K562 (cell line): ENCODE data around the gene SCN2B.

Experiments used
- FOSL1 ChIP-seq: fragments of 200-800 bp; sonication (Bioruptor generic); conservative IDR thresholded peaks from 2 replicates; pipeline ENCODE4 v1.6.1; 2016; ENCODE audit warnings: missing genetic modification characterization, missing compliant biosample characterization
- NFXL1 ChIP-seq: fragments of 450-650 bp; formaldehyde crosslinking; IDR thresholded peaks from 2 replicates; pipeline ENCODE4 v1.4.0; 2021; ENCODE audit warnings: mild to moderate bottlenecking
- ZBTB26 ChIP-seq: fragments of 450-650 bp; formaldehyde crosslinking; IDR thresholded peaks from 2 replicates; pipeline ENCODE4 v1.4.0; 2022; ENCODE audit warnings: missing genetic modification characterization

DNA sequence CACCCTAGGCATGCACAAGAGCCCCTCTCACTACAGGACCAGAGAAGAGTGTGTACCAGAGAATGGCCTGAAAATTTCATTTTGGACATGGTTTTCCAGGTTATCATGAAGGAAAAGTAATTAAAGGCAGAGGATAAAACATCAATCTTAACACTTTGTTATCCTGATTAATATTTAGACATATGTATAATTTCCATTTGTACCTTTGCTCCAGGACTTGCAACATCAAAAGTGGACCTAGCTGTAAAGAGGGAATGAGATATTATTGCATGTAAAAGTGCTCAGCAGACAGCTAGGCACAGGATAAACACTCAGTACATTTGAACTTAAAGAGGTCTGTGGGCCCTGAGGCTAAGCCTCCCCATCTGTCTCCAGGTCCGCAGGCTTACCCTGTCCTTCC lies 21.8 kb downstream of the SCN2B start:
- no peak for TF ChIP-seq ZBTB26
- no peak for TF ChIP-seq FOSL1 (tag)
- TF ChIP-seq NFXL1 (CRISPR knock-in tag): no peak
